PC-9 (cell line): ENCODE data around the gene FRMD8. TPM values are rescaled to one million over a fixed set of nuclear protein-coding genes. Genes with fewer than 3 reads are reported as not detected.

Experiments used
- BruUV-seq: library from RNA; stranded (reverse); fragments of 400-500 nt; replicated peaks from 2 replicates; lab custom pipeline; 2021; lab: Mats Ljungman, UMichigan
- CTCF ChIA-PET: fragments of 300-600 bp; sonication (Branson Sonifier 250); formaldehyde crosslinking; loops from one replicate; lab custom pipeline; 2022; ENCODE audit warnings: antibody characterized with exemption; lab: Charles Lee
- POLR2A ChIA-PET: fragments of 300-600 bp; sonication (Branson Sonifier 250); formaldehyde crosslinking; loops from one replicate; lab custom pipeline; 2022; ENCODE audit warnings: antibody characterized with exemption; ENCODE audit not compliant: unreplicated experiment; lab: Charles Lee
- DNase-seq, 2 experiments: peaks; one replicate each; pipeline versions ENCODE4 v3.0.0 to v3.0.0-alpha.2; 2015 to 2022; ENCODE audit warnings: mixed read lengths in 1 of 2
- H2AFZ ChIP-seq: fragments of 200-600 bp; sonication (generic); 2 replicates; pipeline ENCODE4 v1.8.1; 2017; ENCODE audit warnings: antibody characterized with exemption
- H3F3A ChIP-seq: fragments of 200-600 bp; sonication (generic); 2 replicates; pipeline ENCODE4 v1.8.1; 2017; ENCODE audit warnings: antibody characterized with exemption, mild to moderate bottlenecking, low read depth; ENCODE audit not compliant: insufficient read depth
- H3K27ac ChIP-seq: fragments of 200-600 bp; sonication (generic); 2 replicates; pipeline ENCODE4 v1.6.1; 2016; ENCODE audit warnings: mixed run types
- H3K27me3 ChIP-seq: fragments of 200-600 bp; sonication (generic); 2 replicates; pipeline ENCODE4 v1.6.1; 2016; ENCODE audit warnings: low read depth, mixed run types; ENCODE audit not compliant: insufficient read depth
- H3K36me3 ChIP-seq: fragments of 200-600 bp; sonication (generic); 2 replicates; pipeline ENCODE4 v1.6.1; 2016; ENCODE audit warnings: low read depth, mixed run types
- H3K4me1 ChIP-seq: fragments of 200-600 bp; sonication (generic); replicated peaks from 2 replicates; pipeline ENCODE4 v1.6.1; 2016; ENCODE audit warnings: mixed run types; ENCODE audit not compliant: insufficient read depth
- H3K4me2 ChIP-seq: fragments of 200-600 bp; sonication (generic); 2 replicates; pipeline ENCODE4 v1.6.1; 2017; ENCODE audit warnings: mixed run types
- H3K4me3 ChIP-seq: fragments of 200-600 bp; sonication (generic); 2 replicates; pipeline ENCODE4 v1.6.1; 2016; ENCODE audit warnings: mixed run types
- H3K79me2 ChIP-seq: fragments of 200-600 bp; sonication (generic); 2 replicates; pipeline ENCODE4 v1.6.1; 2017; ENCODE audit warnings: low read depth, mixed run types
- H3K9me2 ChIP-seq: fragments of 200-600 bp; sonication (generic); 2 replicates; pipeline ENCODE4 v1.8.1; 2017; ENCODE audit warnings: mild to moderate bottlenecking; ENCODE audit not compliant: insufficient read depth
- H3K9me3 ChIP-seq: fragments of 200-600 bp; sonication (generic); 2 replicates; pipeline ENCODE4 v1.8.1; 2016; ENCODE audit warnings: low read depth; ENCODE audit not compliant: insufficient read depth
- H4K20me1 ChIP-seq: fragments of 200-600 bp; sonication (generic); 2 replicates; pipeline ENCODE4 v1.8.1; 2017; ENCODE audit not compliant: insufficient read depth
- EZH2 ChIP-seq: fragments of 200-600 bp; sonication (generic); IDR thresholded peaks from 2 replicates; pipeline ENCODE4 v1.8.0; 2017; ENCODE audit warnings: antibody characterized with exemption, low read depth
- intact Hi-C: fragments of 100-400 bp; cut with micrococcal nuclease; formaldehyde crosslinking; loops from one replicate; pipeline ENCODE4 v1.10.0; 2022; ENCODE audit not compliant: unreplicated experiment
- total RNA-seq: library from RNA; stranded (reverse); gene quantifications from 2 replicates; pipeline ENCODE4 v1.2.3, GENCODE V29; 2021
- TF ChIP-seq, protein P1 (sequence below): fragments of 200-600 bp; sonication (generic); conservative IDR thresholded peaks from 2 replicates; pipeline ENCODE4 v1.6.1; 2017; ENCODE audit warnings: mixed run types, antibody characterized with exemption, mild to moderate bottlenecking, moderate library complexity

The FRMD8 gene
- total RNA-seq, 1 experiment from 2014 or later: 32.4 TPM

- no TSS peak for BruUV-seq
- CTCF ChIA-PET: interaction anchor here (0.5 to 1.0 kb wide), 7 partner anchors 23 to 606 kb away, joined by 4 to 21 read pairs (median 5); no protein-coding TSS in a partner anchor
- H2AFZ ChIP-seq: 0 out of 2 replicates have a peak overlapping the region, but pooled peaks have one; percentile 62
- H3K4me2 ChIP-seq: peak overlapping the region; percentile 83
- POLR2A ChIA-PET: interaction anchor here (0.6 to 1.2 kb wide), 9 partner anchors 37 to 603 kb away, joined by 3 to 43 read pairs (median 4); partner anchors contain the start of genes FAU, MRPL49 and SF1
- peak in 1 of 2 experiments; percentile 89 for DNase-seq
- H3F3A ChIP-seq: peaks cover 64% of the 10 kb centered on the region
- TF ChIP-seq EZH2: no peak
- TF ChIP-seq, protein P1, sequence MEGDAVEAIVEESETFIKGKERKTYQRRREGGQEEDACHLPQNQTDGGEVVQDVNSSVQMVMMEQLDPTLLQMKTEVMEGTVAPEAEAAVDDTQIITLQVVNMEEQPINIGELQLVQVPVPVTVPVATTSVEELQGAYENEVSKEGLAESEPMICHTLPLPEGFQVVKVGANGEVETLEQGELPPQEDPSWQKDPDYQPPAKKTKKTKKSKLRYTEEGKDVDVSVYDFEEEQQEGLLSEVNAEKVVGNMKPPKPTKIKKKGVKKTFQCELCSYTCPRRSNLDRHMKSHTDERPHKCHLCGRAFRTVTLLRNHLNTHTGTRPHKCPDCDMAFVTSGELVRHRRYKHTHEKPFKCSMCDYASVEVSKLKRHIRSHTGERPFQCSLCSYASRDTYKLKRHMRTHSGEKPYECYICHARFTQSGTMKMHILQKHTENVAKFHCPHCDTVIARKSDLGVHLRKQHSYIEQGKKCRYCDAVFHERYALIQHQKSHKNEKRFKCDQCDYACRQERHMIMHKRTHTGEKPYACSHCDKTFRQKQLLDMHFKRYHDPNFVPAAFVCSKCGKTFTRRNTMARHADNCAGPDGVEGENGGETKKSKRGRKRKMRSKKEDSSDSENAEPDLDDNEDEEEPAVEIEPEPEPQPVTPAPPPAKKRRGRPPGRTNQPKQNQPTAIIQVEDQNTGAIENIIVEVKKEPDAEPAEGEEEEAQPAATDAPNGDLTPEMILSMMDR: no peak
- no peaks in the 10 kb centered on the region for H3K9me2 ChIP-seq
- peak overlapping the region; percentile 48; the same call in 1 of the 2 replicates for H3K4me3 ChIP-seq
- H4K20me1 ChIP-seq: no peaks in the 10 kb centered on the region
- H3K9me3 ChIP-seq: no peaks in the 10 kb centered on the region
- no peaks in the 10 kb centered on the region for H3K36me3 ChIP-seq
- intact Hi-C loops: loop anchor here (1.0 to 2.0 kb wide), 4 partner anchors 41 to 189 kb away; partner anchors contain the start of genes NEAT1 and ZNRD2
- H3K4me1 ChIP-seq: peaks cover 60% of the 10 kb centered on the region
- peaks cover 7% of the 10 kb centered on the region; the same call in 1 of the 2 replicates for H3K79me2 ChIP-seq
- H3K27me3 ChIP-seq: no peaks in the 10 kb centered on the region
- H3K27ac ChIP-seq: peak overlapping the region; percentile 93
These were observed 4.8 kb upstream of the FRMD8 start for GRCh38 chr11:65381716-65382032.

- Histone ChIP-seq H3K27ac (peak within 1 kb of the TSS; percentile 93), H3K36me3 (no peaks in the 10 kb centered on the region), H3K9me2 (no peaks in the 10 kb centered on the region), H3K4me2 (peak within 1 kb of the TSS; percentile 83), H3K9me3 (no peaks in the 10 kb centered on the region), H3K27me3 (no peaks in the 10 kb centered on the region), H3F3A (peaks cover 61% of the 10 kb centered on the region), H4K20me1 (no peaks in the 10 kb centered on the region), H3K79me2 (peaks cover 13% of the 10 kb centered on the region; the same call in 1 of the 2 replicates), H3K4me1 (peaks cover 64% of the 10 kb centered on the region), H2AFZ (0 out of 2 replicates have a peak within 1 kb of the TSS, but pooled peaks have one; percentile 62), H3K4me3 (peak within 1 kb of the TSS; percentile 48; the same call in 1 of the 2 replicates)
- TF ChIP-seq EZH2: no peak
- TF ChIP-seq, protein P1: peak; percentile 79
- intact Hi-C loops: loop anchor here (1.0 to 2.0 kb wide), 4 partner anchors 40 to 189 kb away; partner anchors contain the start of genes NEAT1 and ZNRD2
- POLR2A ChIA-PET: interaction anchor here (0.5 to 1.2 kb wide), 9 partner anchors 25 to 604 kb away, joined by 4 to 43 read pairs (median 6); partner anchors contain the start of genes FAU, MRPL49 and SF1
- CTCF ChIA-PET: interaction anchor here (0.6 kb wide), 7 partner anchors 23 to 607 kb away, joined by 3 to 21 read pairs (median 4); no protein-coding TSS in a partner anchor
- peak; percentile 97 to 98 for DNase-seq
- no TSS peak for BruUV-seq
These were observed 4.2 kb upstream of the FRMD8 start, which contains the start of gene SLC25A45 for GRCh38 chr11:65382033-65382803. TSS of gene SLC25A45 (minus strand) at chr11:65382646. CDS start at chr11:65381951, 695 bp downstream.

DNA sequence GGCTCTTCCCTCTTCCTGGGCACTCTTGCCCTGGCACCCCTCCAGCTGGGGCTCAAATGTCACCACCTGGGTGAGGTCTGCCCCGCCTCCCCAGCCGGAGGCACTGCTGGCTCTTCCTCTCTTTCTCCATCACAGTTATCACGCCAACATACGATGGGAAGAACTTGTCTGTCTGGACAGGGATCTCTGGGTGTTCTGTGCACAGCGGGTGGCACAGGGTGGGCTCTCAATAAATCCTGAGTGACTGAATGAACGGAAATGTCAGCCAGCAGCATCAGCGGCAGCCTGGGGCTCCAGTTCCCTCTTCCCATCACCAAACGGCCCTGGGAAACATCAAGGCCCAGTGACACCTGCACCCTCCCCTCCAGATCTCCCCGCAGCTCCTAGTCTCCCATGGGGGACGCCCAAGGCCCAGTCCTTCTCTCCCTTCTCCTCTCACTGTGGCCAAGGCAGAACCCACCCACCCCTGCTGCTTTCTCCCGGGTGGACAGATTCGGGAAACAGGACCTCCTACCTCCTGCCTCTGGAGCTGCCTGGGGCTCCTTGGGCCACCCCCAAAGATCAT is 3.6 kb upstream of the FRMD8 start:
- POLR2A ChIA-PET: interaction anchor here (0.5 to 1.2 kb wide), 3 partner anchors 25 to 111 kb away, joined by 6 to 18 read pairs (median 9); no protein-coding TSS in a partner anchor
- Histone ChIP-seq H3K79me2 (peaks cover 19% of the 10 kb centered on the region; the same call in 1 of the 2 replicates), H3K27me3 (no peaks in the 10 kb centered on the region), H3K27ac (peak overlapping the region; percentile 93), H3F3A (peaks cover 55% of the 10 kb centered on the region), H3K9me3 (no peaks in the 10 kb centered on the region), H4K20me1 (no peaks in the 10 kb centered on the region), H3K4me1 (peaks cover 70% of the 10 kb centered on the region), H3K4me3 (peak overlapping the region; percentile 48; the same call in 1 of the 2 replicates), H3K9me2 (no peaks in the 10 kb centered on the region), H3K4me2 (peak overlapping the region; percentile 83), H2AFZ (no peak overlapping the region), H3K36me3 (no peaks in the 10 kb centered on the region)
- no peak for TF ChIP-seq EZH2
- TF ChIP-seq, protein P1: no peak
- intact Hi-C loops: loop anchor here (1.0 to 2.0 kb wide), 4 partner anchors 39 to 188 kb away; partner anchors contain the start of genes NEAT1 and ZNRD2
- TSS peak; percentile 66 for BruUV-seq
- CTCF ChIA-PET: interaction anchor here (0.6 kb wide), 2 partner anchors 255 to 270 kb away, joined by 3 read pairs; no protein-coding TSS in a partner anchor
- peak; percentile 90 to 97 for DNase-seq
